ENCODE measurements around the gene TAAR6.

Gene TAAR6

DNA sequence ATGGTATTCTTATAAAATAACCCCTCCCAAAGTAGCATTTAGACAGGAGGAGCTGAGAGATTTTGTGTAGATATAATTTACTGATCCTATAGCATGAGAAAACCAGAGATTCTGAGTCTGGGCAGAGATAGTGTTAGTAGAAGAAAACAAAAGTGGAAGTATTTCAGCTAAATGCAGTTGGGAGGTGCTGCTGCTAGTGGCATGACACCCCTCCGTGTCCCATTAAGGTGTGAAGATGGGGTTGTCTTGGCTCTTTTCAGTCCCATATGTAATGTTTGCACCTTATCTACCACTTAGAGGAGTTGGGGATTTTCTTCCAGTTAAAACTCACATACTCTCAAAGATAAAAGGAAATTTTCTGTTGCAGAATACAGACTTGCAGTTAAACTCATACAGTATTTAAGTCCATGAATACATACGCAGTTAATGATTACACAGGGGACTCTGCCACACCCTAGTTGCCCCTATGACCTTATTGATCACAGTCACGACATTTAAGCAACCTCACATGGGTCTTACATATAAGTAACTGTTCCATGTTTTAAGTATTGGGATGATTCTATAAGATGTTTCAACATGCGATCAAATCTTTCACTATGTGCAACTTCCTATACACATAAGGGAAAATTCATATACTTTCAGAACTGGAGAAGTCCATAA, 42.5 kb downstream of the TAAR6 start:
- Histone ChIP-seq H3K27ac (ENCODE audit: low read depth, low read length) (no peak overlapping the region), H3K9me2 (replicated peaks; ENCODE audit: control insufficient read depth, low read length) (no peaks in the 10 kb centered on the region), H3K36me3 (ENCODE audit: control insufficient read depth, low read length) (no peaks in the 10 kb centered on the region), H3K4me1 (ENCODE audit: control insufficient read depth, low read length) (no peaks in the 10 kb centered on the region), H3F3A (ENCODE audit: control insufficient read depth, insufficient read depth) (no peaks in the 10 kb centered on the region), H3K4me3 (ENCODE audit: low read length) (no peak overlapping the region), H3K4me2 (ENCODE audit: low read length) (no peak overlapping the region), H3K27me3 (ENCODE audit: control insufficient read depth, low read length) (no peaks in the 10 kb centered on the region), H3K79me2 (ENCODE audit: control insufficient read depth, low read length) (no peaks in the 10 kb centered on the region), H3K9me3 (ENCODE audit: control insufficient read depth, insufficient read depth, low read length) (no peaks in the 10 kb centered on the region), H4K20me1 (ENCODE audit: control insufficient read depth, insufficient read depth, low read depth, low read length) (no peaks in the 10 kb centered on the region)
- no peak for TF ChIP-seq EZH2phosphoT487 (IDR thresholded peaks at IDR 0.05; ENCODE audit: borderline replicate concordance, low read length)
- TF ChIP-seq, protein P1, sequence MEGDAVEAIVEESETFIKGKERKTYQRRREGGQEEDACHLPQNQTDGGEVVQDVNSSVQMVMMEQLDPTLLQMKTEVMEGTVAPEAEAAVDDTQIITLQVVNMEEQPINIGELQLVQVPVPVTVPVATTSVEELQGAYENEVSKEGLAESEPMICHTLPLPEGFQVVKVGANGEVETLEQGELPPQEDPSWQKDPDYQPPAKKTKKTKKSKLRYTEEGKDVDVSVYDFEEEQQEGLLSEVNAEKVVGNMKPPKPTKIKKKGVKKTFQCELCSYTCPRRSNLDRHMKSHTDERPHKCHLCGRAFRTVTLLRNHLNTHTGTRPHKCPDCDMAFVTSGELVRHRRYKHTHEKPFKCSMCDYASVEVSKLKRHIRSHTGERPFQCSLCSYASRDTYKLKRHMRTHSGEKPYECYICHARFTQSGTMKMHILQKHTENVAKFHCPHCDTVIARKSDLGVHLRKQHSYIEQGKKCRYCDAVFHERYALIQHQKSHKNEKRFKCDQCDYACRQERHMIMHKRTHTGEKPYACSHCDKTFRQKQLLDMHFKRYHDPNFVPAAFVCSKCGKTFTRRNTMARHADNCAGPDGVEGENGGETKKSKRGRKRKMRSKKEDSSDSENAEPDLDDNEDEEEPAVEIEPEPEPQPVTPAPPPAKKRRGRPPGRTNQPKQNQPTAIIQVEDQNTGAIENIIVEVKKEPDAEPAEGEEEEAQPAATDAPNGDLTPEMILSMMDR (IDR thresholded peaks at IDR 0.05; ENCODE audit: low read depth, low read length, poor library complexity, severe bottlenecking) = no peak

DNA sequence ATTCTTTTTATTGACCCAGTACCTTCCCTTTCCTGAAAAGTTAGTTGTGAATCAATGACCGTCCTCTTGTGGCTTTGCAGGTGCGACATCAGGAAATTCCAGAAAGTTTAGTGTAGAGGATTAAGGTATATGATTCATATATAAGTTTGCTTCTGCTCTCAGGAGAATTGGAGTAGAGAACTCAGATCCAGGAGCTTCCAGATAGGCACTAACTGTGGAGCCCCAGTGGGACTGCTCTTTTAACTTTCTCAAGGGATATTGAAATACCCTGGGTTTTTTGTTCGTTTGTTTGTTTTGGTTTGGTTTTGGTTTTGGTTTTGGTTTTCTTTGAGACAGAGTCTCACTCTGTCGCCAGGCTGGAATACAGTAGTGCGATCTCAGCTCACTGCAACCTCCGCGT, 44.4 kb downstream of the TAAR6 start:
- no peak for TF ChIP-seq EZH2phosphoT487 (IDR thresholded peaks at IDR 0.05; ENCODE audit: borderline replicate concordance, low read length)
- TF ChIP-seq, protein P1 (IDR thresholded peaks at IDR 0.05; ENCODE audit: low read depth, low read length, poor library complexity, severe bottlenecking) = no peak
- no peaks in the 10 kb centered on the region for H3K4me1 ChIP-seq (ENCODE audit: control insufficient read depth, low read length)
- no peaks in the 10 kb centered on the region for H4K20me1 ChIP-seq (ENCODE audit: control insufficient read depth, insufficient read depth, low read depth, low read length)
- H3K36me3 ChIP-seq (ENCODE audit: control insufficient read depth, low read length) = no peaks in the 10 kb centered on the region
- no peak overlapping the region for H3K4me2 ChIP-seq (ENCODE audit: low read length)
- no peaks in the 10 kb centered on the region for H3K9me2 ChIP-seq (replicated peaks; ENCODE audit: control insufficient read depth, low read length)
- H3K9me3 ChIP-seq (ENCODE audit: control insufficient read depth, insufficient read depth, low read length) = no peaks in the 10 kb centered on the region
- no peak overlapping the region for H3K27ac ChIP-seq (ENCODE audit: low read depth, low read length)
- H3K4me3 ChIP-seq (ENCODE audit: low read length) = no peak overlapping the region
- H3F3A ChIP-seq (ENCODE audit: control insufficient read depth, insufficient read depth) = no peaks in the 10 kb centered on the region
- H3K79me2 ChIP-seq (ENCODE audit: control insufficient read depth, low read length) = no peaks in the 10 kb centered on the region
- no peaks in the 10 kb centered on the region for H3K27me3 ChIP-seq (ENCODE audit: control insufficient read depth, low read length)

DNA sequence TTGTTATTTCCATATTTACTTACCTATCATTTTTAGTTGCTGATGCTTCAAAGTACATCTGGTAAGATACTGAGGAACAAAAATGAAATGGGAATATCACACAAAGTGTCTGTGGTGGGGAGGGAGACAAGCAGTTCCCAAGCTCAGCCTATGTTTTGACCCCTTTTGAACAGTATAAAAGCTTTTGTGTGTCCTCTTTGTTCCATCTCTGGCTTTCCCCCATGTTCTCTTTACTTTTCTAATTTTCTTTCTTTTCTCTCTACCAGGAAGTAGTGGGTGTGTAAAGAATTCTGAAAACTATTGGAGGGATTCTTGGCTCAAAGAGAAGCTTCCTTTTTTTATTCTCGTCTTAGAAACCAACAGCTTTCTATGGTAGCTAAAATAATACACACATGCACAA, 46.6 kb downstream of the TAAR6 start:
- H3K36me3 ChIP-seq (ENCODE audit: control insufficient read depth, low read length) = no peaks in the 10 kb centered on the region
- H4K20me1 ChIP-seq (ENCODE audit: control insufficient read depth, insufficient read depth, low read depth, low read length) = no peaks in the 10 kb centered on the region
- H3K79me2 ChIP-seq (ENCODE audit: control insufficient read depth, low read length) = no peaks in the 10 kb centered on the region
- no peaks in the 10 kb centered on the region for H3K9me2 ChIP-seq (replicated peaks; ENCODE audit: control insufficient read depth, low read length)
- H3K4me1 ChIP-seq (ENCODE audit: control insufficient read depth, low read length) = no peaks in the 10 kb centered on the region
- no peak overlapping the region for H3K27ac ChIP-seq (ENCODE audit: low read depth, low read length)
- H3F3A ChIP-seq (ENCODE audit: control insufficient read depth, insufficient read depth) = no peaks in the 10 kb centered on the region
- no peaks in the 10 kb centered on the region for H3K27me3 ChIP-seq (ENCODE audit: control insufficient read depth, low read length)
- no peaks in the 10 kb centered on the region for H3K9me3 ChIP-seq (ENCODE audit: control insufficient read depth, insufficient read depth, low read length)
- no peak overlapping the region for H3K4me2 ChIP-seq (ENCODE audit: low read length)
- no peak overlapping the region for H3K4me3 ChIP-seq (ENCODE audit: low read length)
- TF ChIP-seq, protein P1 (IDR thresholded peaks at IDR 0.05; ENCODE audit: low read depth, low read length, poor library complexity, severe bottlenecking) = no peak
- TF ChIP-seq EZH2phosphoT487 (IDR thresholded peaks at IDR 0.05; ENCODE audit: borderline replicate concordance, low read length) = no peak
